Measurements from ENCODE around the gene MLLT6. TPM values are rescaled to one million over a fixed set of nuclear protein-coding genes. Genes with fewer than 3 reads are reported as not detected.

The MLLT6 gene
- total RNA-seq, 1 experiment from 2014 or later, result 127 TPM

- Histone ChIP-seq H3K4me3 (peak overlapping the region; percentile 92), H3K36me3 (ENCODE audit: low read depth) (no peaks in the 10 kb centered on the region), H4K20me1 (ENCODE audit: insufficient read depth) (peaks cover under 1% of the 10 kb centered on the region; the same call in 1 of the 2 replicates), H3F3A (ENCODE audit: insufficient read depth, low read depth) (peaks cover 11% of the 10 kb centered on the region), H3K79me2 (ENCODE audit: low read depth) (peaks cover 73% of the 10 kb centered on the region), H3K9me2 (ENCODE audit: insufficient read depth) (no peaks in the 10 kb centered on the region), H3K9me3 (ENCODE audit: insufficient read depth, low read depth) (no peaks in the 10 kb centered on the region), H3K27ac (peak overlapping the region; percentile 79), H2AFZ (peak overlapping the region; percentile 92), H3K27me3 (ENCODE audit: insufficient read depth, low read depth) (no peaks in the 10 kb centered on the region), H3K4me2 (peak overlapping the region; percentile 97), H3K4me1 (replicated peaks; ENCODE audit: insufficient read depth) (peaks cover 11% of the 10 kb centered on the region)
- ChIA-PET CTCF (no interaction called here), POLR2A (ENCODE audit: unreplicated experiment) (interaction anchor here (0.6 kb wide), 2 partner anchors 71 to 102 kb away, joined by 5 to 13 read pairs; no protein-coding TSS in a partner anchor)
- peak; percentile 69 to 79 for DNase-seq
- no peak for TF ChIP-seq EZH2 (IDR thresholded peaks at IDR 0.05; ENCODE audit: low read depth)
- TF ChIP-seq, protein P1, sequence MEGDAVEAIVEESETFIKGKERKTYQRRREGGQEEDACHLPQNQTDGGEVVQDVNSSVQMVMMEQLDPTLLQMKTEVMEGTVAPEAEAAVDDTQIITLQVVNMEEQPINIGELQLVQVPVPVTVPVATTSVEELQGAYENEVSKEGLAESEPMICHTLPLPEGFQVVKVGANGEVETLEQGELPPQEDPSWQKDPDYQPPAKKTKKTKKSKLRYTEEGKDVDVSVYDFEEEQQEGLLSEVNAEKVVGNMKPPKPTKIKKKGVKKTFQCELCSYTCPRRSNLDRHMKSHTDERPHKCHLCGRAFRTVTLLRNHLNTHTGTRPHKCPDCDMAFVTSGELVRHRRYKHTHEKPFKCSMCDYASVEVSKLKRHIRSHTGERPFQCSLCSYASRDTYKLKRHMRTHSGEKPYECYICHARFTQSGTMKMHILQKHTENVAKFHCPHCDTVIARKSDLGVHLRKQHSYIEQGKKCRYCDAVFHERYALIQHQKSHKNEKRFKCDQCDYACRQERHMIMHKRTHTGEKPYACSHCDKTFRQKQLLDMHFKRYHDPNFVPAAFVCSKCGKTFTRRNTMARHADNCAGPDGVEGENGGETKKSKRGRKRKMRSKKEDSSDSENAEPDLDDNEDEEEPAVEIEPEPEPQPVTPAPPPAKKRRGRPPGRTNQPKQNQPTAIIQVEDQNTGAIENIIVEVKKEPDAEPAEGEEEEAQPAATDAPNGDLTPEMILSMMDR (conservative IDR thresholded peaks at IDR 0.05), result no peak
- intact Hi-C loops (cut with micrococcal nuclease; ENCODE audit: unreplicated experiment), result loop anchor here (2.0 to 5.0 kb wide), 3 partner anchors 45 to 401 kb away; partner anchors contain the start of genes FBXO47 and PIP4K2B
- BruUV-seq (replicated peaks), result TSS peak; percentile 57
Measured at GRCh38 chr17:38751808-38752307, 46.8 kb downstream of the MLLT6 start.

GRCh38 chr17:38752308-38753070 lies 47.4 kb downstream of the MLLT6 start, which contains the start of gene PSMB3:
Gene PSMB3, plus strand, starts transcription at chr17:38752741. Its CDS starts 86 bp downstream, at chr17:38752827.
- Histone ChIP-seq H3K4me2 (peak within 1 kb of the TSS; percentile 97), H3F3A (ENCODE audit: insufficient read depth, low read depth) (peaks cover 11% of the 10 kb centered on the region), H3K9me3 (ENCODE audit: insufficient read depth, low read depth) (no peaks in the 10 kb centered on the region), H3K36me3 (ENCODE audit: low read depth) (no peaks in the 10 kb centered on the region), H2AFZ (peak within 1 kb of the TSS; percentile 92), H3K79me2 (ENCODE audit: low read depth) (peaks cover 73% of the 10 kb centered on the region), H3K27me3 (ENCODE audit: insufficient read depth, low read depth) (no peaks in the 10 kb centered on the region), H3K4me3 (peak within 1 kb of the TSS; percentile 92), H3K9me2 (ENCODE audit: insufficient read depth) (no peaks in the 10 kb centered on the region), H3K4me1 (replicated peaks; ENCODE audit: insufficient read depth) (peaks cover 10% of the 10 kb centered on the region), H4K20me1 (ENCODE audit: insufficient read depth) (no peaks in the 10 kb centered on the region; the same call in 1 of the 2 replicates), H3K27ac (peak within 1 kb of the TSS; percentile 79)
- no TSS peak for BruUV-seq (replicated peaks)
- no peak for TF ChIP-seq EZH2 (IDR thresholded peaks at IDR 0.05; ENCODE audit: low read depth)
- TF ChIP-seq, protein P1 (conservative IDR thresholded peaks at IDR 0.05), result no peak
- intact Hi-C loops (cut with micrococcal nuclease; ENCODE audit: unreplicated experiment), result loop anchor here (5.0 kb wide), 2 partner anchors 45 to 215 kb away; partner anchors contain the start of genes FBXO47 and PIP4K2B
- CTCF ChIA-PET, result no interaction called here
- DNase-seq, result peak; percentile 95 to 99
- POLR2A ChIA-PET (ENCODE audit: unreplicated experiment), result interaction anchor here (0.6 kb wide), 1 partner anchor 70 kb away, joined by 13 read pairs; no protein-coding TSS in a partner anchor

DNA sequence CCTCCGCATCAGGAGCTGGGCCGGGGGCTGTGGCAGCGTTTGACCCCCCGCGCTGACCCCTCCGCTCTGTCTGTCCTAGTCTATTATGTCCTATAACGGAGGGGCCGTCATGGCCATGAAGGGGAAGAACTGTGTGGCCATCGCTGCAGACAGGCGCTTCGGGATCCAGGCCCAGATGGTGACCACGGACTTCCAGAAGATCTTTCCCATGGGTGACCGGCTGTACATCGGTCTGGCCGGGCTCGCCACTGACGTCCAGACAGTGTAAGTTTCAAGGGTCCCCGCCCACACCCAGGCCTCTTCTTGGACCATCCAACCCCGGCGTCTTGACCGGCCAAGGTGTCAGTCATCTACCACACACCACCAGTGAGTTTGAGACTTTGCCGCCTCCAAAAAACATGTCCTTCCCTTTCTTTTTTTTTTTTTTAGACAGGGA lies 48.0 kb downstream of the MLLT6 start:
- Histone ChIP-seq H3K4me1 (replicated peaks; ENCODE audit: insufficient read depth) (peaks cover 10% of the 10 kb centered on the region), H3K4me2 (peak overlapping the region; percentile 89), H4K20me1 (ENCODE audit: insufficient read depth) (no peaks in the 10 kb centered on the region; the same call in 1 of the 2 replicates), H3K4me3 (peak overlapping the region; percentile 92), H3K27me3 (ENCODE audit: insufficient read depth, low read depth) (no peaks in the 10 kb centered on the region), H3K27ac (0 out of 2 replicates have a peak overlapping the region, but pooled peaks have one; percentile 12), H2AFZ (peak overlapping the region; percentile 80; the same call in 1 of the 2 replicates), H3K9me2 (ENCODE audit: insufficient read depth) (no peaks in the 10 kb centered on the region), H3K36me3 (ENCODE audit: low read depth) (no peaks in the 10 kb centered on the region), H3K9me3 (ENCODE audit: insufficient read depth, low read depth) (no peaks in the 10 kb centered on the region), H3F3A (ENCODE audit: insufficient read depth, low read depth) (peaks cover 11% of the 10 kb centered on the region), H3K79me2 (ENCODE audit: low read depth) (peaks cover 69% of the 10 kb centered on the region)
- TSS peak; percentile 40 for BruUV-seq (replicated peaks)
- POLR2A ChIA-PET (ENCODE audit: unreplicated experiment), result no interaction called here
- intact Hi-C loops (cut with micrococcal nuclease; ENCODE audit: unreplicated experiment), result loop anchor here (5.0 kb wide), 2 partner anchors 44 to 214 kb away; partner anchors contain the start of genes FBXO47 and PIP4K2B
- TF ChIP-seq, protein P1 (conservative IDR thresholded peaks at IDR 0.05), result no peak
- TF ChIP-seq EZH2 (IDR thresholded peaks at IDR 0.05; ENCODE audit: low read depth), result no peak
- DNase-seq, result no peak
- CTCF ChIA-PET, result no interaction called here

All from PC-9 (cell line).